Keratinocyte (primary cell): ENCODE data around the gene RNF38. TPM values are rescaled to one million over a fixed set of nuclear protein-coding genes. Genes with fewer than 3 reads are reported as not detected.

ENCODE experiments used
- DNase-seq: peaks from one replicate; pipeline ENCODE4 v3.0.0-alpha.2; 2011; ENCODE audit warnings: low read depth, missing footprints, low spot score
- FAIRE-seq: peaks from 2 replicates; lab custom pipeline; 2011; peaks lifted over from hg19 to GRCh38; lab: Jason Lieb, UNC
- H2AFZ ChIP-seq: 2 replicates; pipeline ENCODE4 v1.6.0; 2012; ENCODE audit warnings: low read length, control low read depth, inconsistent platforms; ENCODE audit not compliant: control insufficient read depth
- H3K27ac ChIP-seq: 2 replicates; pipeline ENCODE4 v1.5.1; 2011; ENCODE audit warnings: low read length; ENCODE audit not compliant: control insufficient read depth, insufficient read depth
- H3K27me3 ChIP-seq: 3 replicates; pipeline ENCODE4 v1.6.0; 2011; ENCODE audit warnings: low read length; ENCODE audit not compliant: control insufficient read depth, insufficient read depth; ENCODE audit errors: extremely low read depth
- H3K36me3 ChIP-seq, 2 experiments: 2 replicates in 1 of 2; 3 replicates in 1 of 2; pipeline ENCODE4 v1.5.1; 2011; ENCODE audit warnings: low read length in 2 of 2, mild to moderate bottlenecking in 1 of 2; ENCODE audit not compliant: control insufficient read depth in 2 of 2, insufficient read depth in 2 of 2; ENCODE audit errors: extremely low read depth in 1 of 2
- H3K4me1 ChIP-seq: 3 replicates; pipeline ENCODE4 v1.5.1; 2011; ENCODE audit warnings: low read length; ENCODE audit not compliant: control insufficient read depth, insufficient read depth; ENCODE audit errors: extremely low read depth
- H3K4me2 ChIP-seq: 3 replicates; pipeline ENCODE4 v1.6.0; 2011; ENCODE audit warnings: low read depth, low read length; ENCODE audit not compliant: control insufficient read depth, insufficient read depth; ENCODE audit errors: extremely low read depth
- H3K4me3 ChIP-seq, 3 experiments: fragments of 200-600 bp in 1 of 3; sonication (generic) in 1 of 3; 2 replicates in 2 of 3; 3 replicates in 1 of 3; pipeline ENCODE4 v1.5.1; 2011 to 2016; ENCODE audit warnings: low read length in 3 of 3, mild to moderate bottlenecking in 3 of 3, control low read depth in 2 of 3, inconsistent platforms in 1 of 3, low read depth in 1 of 3, mixed read lengths in 1 of 3, mixed run types in 1 of 3, moderate library complexity in 1 of 3; ENCODE audit not compliant: control insufficient read depth in 2 of 3, insufficient read depth in 2 of 3; ENCODE audit errors: extremely low read depth in 1 of 3
- H3K79me2 ChIP-seq: 2 replicates; pipeline ENCODE4 v1.6.0; 2012; ENCODE audit warnings: low read length; ENCODE audit not compliant: control insufficient read depth, insufficient read depth
- H3K9ac ChIP-seq: 3 replicates; pipeline ENCODE4 v1.6.0; 2011; ENCODE audit warnings: low read length; ENCODE audit not compliant: control insufficient read depth, insufficient read depth; ENCODE audit errors: extremely low read depth
- H3K9me1 ChIP-seq: 3 replicates; pipeline ENCODE4 v1.6.0; 2011; ENCODE audit warnings: low read length; ENCODE audit not compliant: control insufficient read depth, insufficient read depth; ENCODE audit errors: extremely low read depth
- H3K9me3 ChIP-seq: 2 replicates; pipeline ENCODE4 v1.5.1; 2012; ENCODE audit warnings: low read depth, low read length; ENCODE audit not compliant: control insufficient read depth
- H4K20me1 ChIP-seq: 3 replicates; pipeline ENCODE4 v1.6.0; 2011; ENCODE audit warnings: low read length; ENCODE audit not compliant: control insufficient read depth, insufficient read depth; ENCODE audit errors: extremely low read depth
- CTCF ChIP-seq, 3 experiments: IDR thresholded peaks in 1 of 3; conservative IDR thresholded peaks in 1 of 3; optimal IDR thresholded peaks in 1 of 3; 2 replicates in 2 of 3; 3 replicates in 1 of 3; pipeline versions ENCODE3 to v1.5.1; 2011; ENCODE audit warnings: low read length in 3 of 3, mild to moderate bottlenecking in 3 of 3, moderate library complexity in 2 of 3, control low read depth in 1 of 3, inconsistent platforms in 1 of 3; ENCODE audit not compliant: insufficient read depth in 2 of 3; ENCODE audit errors: extremely low read depth in 1 of 3
- EZH2 ChIP-seq: IDR thresholded peaks from one replicate; pipeline ENCODE4 v1.6.1; 2012; ENCODE audit warnings: inconsistent platforms, mild to moderate bottlenecking, low read length, moderate library complexity
- dilution Hi-C: fragments of 300-500 bp; cut with MboI; formaldehyde crosslinking; loops from one replicate; pipeline ENCODE4 v1.7.0; 2020; ENCODE audit warnings: low sequenced_read_pairs; ENCODE audit not compliant: extremely low pct_ligation_motif_present
- polyA plus RNA-seq, 5 experiments: library from polyadenylated mRNA; depleted of rRNA in 3 of 5; stranded (reverse) in 3 of 5; stranded (forward) in 1 of 5; unstranded in 1 of 5; fragments of >200 nt; gene quantifications; 1 replicate in 1 of 5; 2 replicates in 3 of 5; 3 replicates in 1 of 5; pipeline versions ENCODE4 v1.2.1 to v1.2.3, GENCODE V29; 2011 to 2012; ENCODE audit warnings: missing spikeins in 2 of 5, low read depth in 1 of 5, low replicate concordance in 1 of 5

The RNF38 gene
- polyA plus RNA-seq, 1 donor (not counting 4 experiments of a cell fraction or from before 2014, with no cell fraction given): 12.5 TPM

GRCh38 chr9:36289836-36290435 lies 110.1 kb downstream of the RNF38 start:
- Histone ChIP-seq H3K4me2 (no peak overlapping the region), H3K9me1 (no peaks in the 10 kb centered on the region), H2AFZ (no peak overlapping the region), H3K9ac (no peak overlapping the region), H3K4me1 (no peaks in the 10 kb centered on the region), H3K79me2 (no peaks in the 10 kb centered on the region), H4K20me1 (no peaks in the 10 kb centered on the region), H3K4me3 (no peak overlapping the region), H3K9me3 (no peaks in the 10 kb centered on the region), H3K27ac (no peak overlapping the region), H3K36me3 (no peaks in the 10 kb centered on the region), H3K27me3 (no peaks in the 10 kb centered on the region)
- no peak for DNase-seq
- TF ChIP-seq CTCF (optimal IDR thresholded peaks at IDR 0.05 in 1 of 3, IDR thresholded peaks at IDR 0.05 in 1 of 3, conservative IDR thresholded peaks at IDR 0.05 in 1 of 3; ENCODE audit: extremely low read depth in 1 of 3, insufficient read depth in 2 of 3, low read length in 3 of 3): no peak
- TF ChIP-seq EZH2: no peak
- dilution Hi-C loops: no loop called here
- no peak for FAIRE-seq

GRCh38 chr9:36288070-36288469 lies 112.0 kb downstream of the RNF38 start:
- TF ChIP-seq CTCF (optimal IDR thresholded peaks at IDR 0.05 in 1 of 3, IDR thresholded peaks at IDR 0.05 in 1 of 3, conservative IDR thresholded peaks at IDR 0.05 in 1 of 3; ENCODE audit: extremely low read depth in 1 of 3, insufficient read depth in 2 of 3, low read length in 3 of 3): no peak
- no peak for TF ChIP-seq EZH2

More at GRCh38 chr9:36288070-36288469, 112.0 kb downstream of the RNF38 start:
- Histone ChIP-seq H3K79me2 (no peaks in the 10 kb centered on the region), H3K9me3 (no peaks in the 10 kb centered on the region), H3K27ac (no peak overlapping the region), H2AFZ (no peak overlapping the region), H3K36me3 (no peaks in the 10 kb centered on the region), H4K20me1 (no peaks in the 10 kb centered on the region), H3K4me3 (no peak overlapping the region), H3K27me3 (no peaks in the 10 kb centered on the region), H3K4me2 (no peak overlapping the region), H3K9ac (no peak overlapping the region), H3K9me1 (no peaks in the 10 kb centered on the region), H3K4me1 (peaks cover 9% of the 10 kb centered on the region)
- dilution Hi-C loops: no loop called here
- DNase-seq (no peak), FAIRE-seq (no peak)

Other genes with a start within 250 kb of the RNF38 start
- 0.10 TPM in 1 of 3 replicates, not detected in the others for gene CCIN, start 230.9 kb downstream of the RNF38 start, polyA plus RNA-seq
- gene CLTA, start 209.3 kb downstream of the RNF38 start, polyA plus RNA-seq: 231 to 325 TPM (median 290 TPM) in 3 replicates
- gene GNE, start 141.8 kb downstream of the RNF38 start, polyA plus RNA-seq: 7.7 to 11.7 TPM (median 10.1 TPM) in 3 replicates
- gene MELK, start 172.6 kb upstream of the RNF38 start, polyA plus RNA-seq: 14.0 to 45.3 TPM (median 29.2 TPM) in 3 replicates